ENCODE results near the gene CSF2. TPM values are rescaled to one million over a fixed set of nuclear protein-coding genes. Genes with fewer than 3 reads are reported as not detected.

CSF2 gene
- total RNA-seq, 1 donor from 2014 or later, result 1,122 TPM

- no peaks in the 10 kb centered on the region for H3K36me3 Mint-ChIP-seq (ENCODE audit: low read depth)
- no peak for DNase-seq
- H3K27me3 Mint-ChIP-seq, result peaks cover 2% of the 10 kb centered on the region
- intact Hi-C loops (cut with micrococcal nuclease), result no loop called here
- no peak overlapping the region for H3K4me3 Mint-ChIP-seq
- no peaks in the 10 kb centered on the region for H3K9me3 Mint-ChIP-seq
- peaks cover 62% of the 10 kb centered on the region for H3K4me1 Mint-ChIP-seq
- no peak overlapping the region for H3K27ac Mint-ChIP-seq
Measured at GRCh38 chr5:132058646-132059042, 14.9 kb upstream of the CSF2 start.

- intact Hi-C loops (cut with micrococcal nuclease), result no loop called here
- Mint-ChIP-seq H3K9me3 (no peaks in the 10 kb centered on the region), H3K27ac (peak overlapping the region; percentile 10), H3K36me3 (ENCODE audit: low read depth) (no peaks in the 10 kb centered on the region), H3K4me1 (peaks cover 65% of the 10 kb centered on the region), H3K4me3 (no peak overlapping the region), H3K27me3 (peaks cover 2% of the 10 kb centered on the region)
- DNase-seq, result peak; percentile 76
Measured at GRCh38 chr5:132059043-132059695, 14.4 kb upstream of the CSF2 start.

- Mint-ChIP-seq H3K27ac (peak overlapping the region; percentile 10), H3K27me3 (peaks cover 2% of the 10 kb centered on the region), H3K4me3 (no peak overlapping the region), H3K36me3 (ENCODE audit: low read depth) (no peaks in the 10 kb centered on the region), H3K9me3 (no peaks in the 10 kb centered on the region), H3K4me1 (peaks cover 63% of the 10 kb centered on the region)
- DNase-seq, result no peak
- intact Hi-C loops (cut with micrococcal nuclease), result loop anchor here (5.0 kb wide), 2 partner anchors 248 to 638 kb away; no protein-coding TSS in a partner anchor
Measured at GRCh38 chr5:132059696-132060500, 13.7 kb upstream of the CSF2 start.

- intact Hi-C loops (cut with micrococcal nuclease), result loop anchor here (5.0 kb wide), 2 partner anchors 248 to 638 kb away; no protein-coding TSS in a partner anchor
- peaks cover 2% of the 10 kb centered on the region for H3K27me3 Mint-ChIP-seq
- no peaks in the 10 kb centered on the region for H3K36me3 Mint-ChIP-seq (ENCODE audit: low read depth)
- DNase-seq, result no peak
- H3K4me1 Mint-ChIP-seq, result peaks cover 64% of the 10 kb centered on the region
- peak within 1 kb of the TSS; percentile 8 for H3K4me3 Mint-ChIP-seq
- peak within 1 kb of the TSS; percentile 47 for H3K27ac Mint-ChIP-seq
- H3K9me3 Mint-ChIP-seq, result no peaks in the 10 kb centered on the region
Measured at GRCh38 chr5:132060501-132061161, 13.0 kb upstream of the CSF2 start, which contains the start of gene IL3. Gene IL3 (plus strand): TSS chr5:132060655. CDS start chr5:132060707, 52 bp downstream.

GRCh38 chr5:132063090-132063911 is 10.3 kb upstream of the CSF2 start:
- Mint-ChIP-seq H3K4me3 (no peak overlapping the region), H3K27me3 (no peaks in the 10 kb centered on the region), H3K27ac (peak overlapping the region; percentile 63), H3K9me3 (no peaks in the 10 kb centered on the region), H3K36me3 (ENCODE audit: low read depth) (no peaks in the 10 kb centered on the region), H3K4me1 (peaks cover 62% of the 10 kb centered on the region)
- intact Hi-C loops (cut with micrococcal nuclease), result loop anchor here (2.0 to 5.0 kb wide), 3 partner anchors 251 to 641 kb away; no protein-coding TSS in a partner anchor
- DNase-seq, result peak; percentile 94

- Mint-ChIP-seq H3K36me3 (ENCODE audit: low read depth) (no peaks in the 10 kb centered on the region), H3K27ac (no peak overlapping the region), H3K4me3 (no peak overlapping the region), H3K9me3 (no peaks in the 10 kb centered on the region), H3K4me1 (peaks cover 64% of the 10 kb centered on the region), H3K27me3 (no peaks in the 10 kb centered on the region)
- DNase-seq, result no peak
- intact Hi-C loops (cut with micrococcal nuclease), result loop anchor here (1.0 to 5.0 kb wide), 8 partner anchors 43 to 642 kb away; partner anchors contain the start of gene SLC22A5
Measured at GRCh38 chr5:132064140-132064539, 9.4 kb upstream of the CSF2 start.

GRCh38 chr5:132064738-132065331 is 8.8 kb upstream of the CSF2 start:
- H3K9me3 Mint-ChIP-seq, result no peaks in the 10 kb centered on the region
- intact Hi-C loops (cut with micrococcal nuclease), result loop anchor here (1.0 to 5.0 kb wide), 10 partner anchors 44 to 643 kb away; partner anchors contain the start of gene SLC22A5
- no peaks in the 10 kb centered on the region for H3K36me3 Mint-ChIP-seq (ENCODE audit: low read depth)
- H3K27me3 Mint-ChIP-seq, result no peaks in the 10 kb centered on the region
- no peak overlapping the region for H3K4me3 Mint-ChIP-seq
- peak overlapping the region; percentile 66 for H3K27ac Mint-ChIP-seq
- DNase-seq, result peak; percentile 95
- peaks cover 63% of the 10 kb centered on the region for H3K4me1 Mint-ChIP-seq

- H3K27ac Mint-ChIP-seq, result peak overlapping the region; percentile 66
- H3K27me3 Mint-ChIP-seq, result no peaks in the 10 kb centered on the region
- H3K4me1 Mint-ChIP-seq, result peaks cover 64% of the 10 kb centered on the region
- intact Hi-C loops (cut with micrococcal nuclease), result loop anchor here (1.0 to 5.0 kb wide), 6 partner anchors 45 to 436 kb away; partner anchors contain the start of gene SLC22A5
- H3K36me3 Mint-ChIP-seq (ENCODE audit: low read depth), result no peaks in the 10 kb centered on the region
- peak; percentile 86 for DNase-seq
- no peaks in the 10 kb centered on the region for H3K9me3 Mint-ChIP-seq
- no peak overlapping the region for H3K4me3 Mint-ChIP-seq
Measured at GRCh38 chr5:132065351-132065937, 8.1 kb upstream of the CSF2 start.

GRCh38 chr5:132065951-132066701 is 7.5 kb upstream of the CSF2 start:
- DNase-seq, result no peak
- intact Hi-C loops (cut with micrococcal nuclease), result loop anchor here (1.0 to 5.0 kb wide), 6 partner anchors 45 to 435 kb away; partner anchors contain the start of gene SLC22A5
- no peaks in the 10 kb centered on the region for H3K27me3 Mint-ChIP-seq

GRCh38 chr5:132066871-132067270 is 6.7 kb upstream of the CSF2 start:
- H3K27me3 Mint-ChIP-seq, result no peaks in the 10 kb centered on the region
- H3K36me3 Mint-ChIP-seq (ENCODE audit: low read depth), result no peaks in the 10 kb centered on the region
- intact Hi-C loops (cut with micrococcal nuclease), result loop anchor here (5.0 kb wide), 1 partner anchor 320 kb away; no protein-coding TSS in a partner anchor
- no peaks in the 10 kb centered on the region for H3K9me3 Mint-ChIP-seq
- H3K27ac Mint-ChIP-seq, result peak overlapping the region; percentile 62
- peaks cover 70% of the 10 kb centered on the region for H3K4me1 Mint-ChIP-seq
- no peak for DNase-seq
- H3K4me3 Mint-ChIP-seq, result no peak overlapping the region

More at GRCh38 chr5:132065951-132066701, 7.5 kb upstream of the CSF2 start:
- Mint-ChIP-seq H3K4me3 (no peak overlapping the region), H3K27ac (peak overlapping the region; percentile 62), H3K4me1 (peaks cover 66% of the 10 kb centered on the region), H3K36me3 (ENCODE audit: low read depth) (no peaks in the 10 kb centered on the region), H3K9me3 (no peaks in the 10 kb centered on the region)

GRCh38 chr5:132067451-132067850 is 6.1 kb upstream of the CSF2 start:
- peaks cover 76% of the 10 kb centered on the region for H3K4me1 Mint-ChIP-seq
- no peaks in the 10 kb centered on the region for H3K9me3 Mint-ChIP-seq
- no peaks in the 10 kb centered on the region for H3K36me3 Mint-ChIP-seq (ENCODE audit: low read depth)
- H3K27ac Mint-ChIP-seq, result peak overlapping the region; percentile 62
- no peak for DNase-seq
- no peak overlapping the region for H3K4me3 Mint-ChIP-seq
- no peaks in the 10 kb centered on the region for H3K27me3 Mint-ChIP-seq
- intact Hi-C loops (cut with micrococcal nuclease), result loop anchor here (5.0 kb wide), 1 partner anchor 320 kb away; no protein-coding TSS in a partner anchor
